NCI-H526 (cell line): ENCODE data around the gene SLC6A4.
"Not testable (repeated sequence)": the region's sequence is repeated elsewhere in the genome, so short reads cannot be mapped to it uniquely, and the experiment has no call there.

Experiments used
- DNase-seq, 2 experiments: peaks; one replicate each; lab custom pipeline; 2025; lab: John Stamatoyannopoulos, UW

SLC6A4 gene

DNA sequence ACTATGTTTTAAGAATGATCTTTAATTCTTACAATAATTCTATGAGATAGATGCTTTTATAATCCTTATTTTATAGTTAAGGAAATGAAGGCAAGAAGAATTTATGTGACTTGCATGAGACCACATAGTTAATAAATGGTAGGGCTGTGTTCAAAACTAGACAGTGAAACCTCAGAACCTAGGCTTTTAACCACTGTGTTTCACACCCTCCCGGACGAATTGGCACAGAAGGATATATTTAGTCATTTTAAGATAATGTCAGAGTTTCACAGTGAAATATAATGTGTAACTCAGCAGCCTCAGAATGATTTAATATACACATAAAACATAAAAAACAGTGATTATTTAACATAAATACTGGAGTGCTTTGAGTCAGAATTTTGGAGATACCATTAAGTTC lies 61.8 kb downstream of the SLC6A4 start:
- DNase-seq: no peak

DNA sequence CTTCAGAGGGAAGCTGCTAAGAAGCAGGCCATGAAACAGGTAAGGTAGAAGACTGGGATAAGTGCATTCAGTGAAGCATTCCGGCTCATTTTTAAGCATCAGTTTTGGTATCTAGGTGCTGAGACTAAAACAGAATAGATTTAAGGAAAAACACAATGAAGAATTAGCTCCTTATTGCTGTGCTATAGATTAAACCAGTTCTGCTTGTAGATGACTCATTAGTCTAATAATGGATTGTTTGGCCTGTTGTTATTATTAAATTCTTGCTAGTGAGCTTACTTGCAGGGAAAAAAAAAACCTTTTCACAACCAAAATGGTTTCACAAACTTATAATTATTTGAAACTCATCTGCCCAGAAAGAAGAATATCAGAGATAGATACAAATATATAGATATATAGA lies 62.9 kb downstream of the SLC6A4 start:
- no peak for DNase-seq

DNA sequence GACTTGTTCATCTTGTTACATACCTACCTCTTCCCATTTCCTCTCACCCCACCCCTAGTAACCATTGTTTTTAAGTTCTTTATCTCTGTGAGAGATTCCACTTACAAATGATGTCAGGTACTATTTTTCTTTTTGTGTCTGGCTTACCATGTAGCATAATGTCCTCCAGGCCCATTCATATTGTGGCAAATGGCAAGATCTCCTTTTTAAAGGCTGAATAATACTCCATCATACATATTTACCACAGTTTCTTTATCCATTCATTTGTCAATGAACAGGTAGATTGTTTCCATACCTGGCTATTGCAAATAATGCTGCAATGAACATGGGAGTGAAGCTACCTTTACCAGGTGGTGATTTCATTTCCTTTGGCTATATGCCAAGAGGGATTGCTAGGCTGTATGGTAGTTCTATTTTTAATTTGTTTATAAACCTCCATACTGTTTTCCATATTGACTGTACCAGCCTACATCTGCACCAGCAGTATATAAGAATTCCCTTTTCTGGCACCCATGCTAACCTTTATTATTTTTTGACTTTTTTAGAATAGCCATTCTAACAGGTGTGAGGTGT lies 65.0 kb downstream of the SLC6A4 start:
- DNase-seq: no peak

DNA sequence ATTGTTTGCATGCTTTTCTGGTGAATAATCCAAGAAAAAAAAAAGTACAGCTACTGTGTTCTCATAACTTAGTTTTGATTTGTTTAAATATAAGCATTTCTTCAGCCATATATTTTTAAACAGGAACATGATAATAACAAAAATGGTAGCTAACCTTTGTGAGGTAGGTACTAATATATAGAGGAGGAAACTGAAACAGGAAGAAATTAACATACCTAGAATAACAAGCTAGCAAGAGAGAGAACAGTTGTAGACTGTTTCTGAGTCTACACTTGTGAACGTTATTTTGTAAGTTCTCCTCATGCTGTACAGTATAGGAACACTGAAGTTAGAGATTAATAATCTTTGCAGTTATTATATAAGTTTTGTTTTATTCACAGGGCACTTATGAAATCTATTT lies 69.5 kb downstream of the SLC6A4 start:
- DNase-seq: no peak

DNA sequence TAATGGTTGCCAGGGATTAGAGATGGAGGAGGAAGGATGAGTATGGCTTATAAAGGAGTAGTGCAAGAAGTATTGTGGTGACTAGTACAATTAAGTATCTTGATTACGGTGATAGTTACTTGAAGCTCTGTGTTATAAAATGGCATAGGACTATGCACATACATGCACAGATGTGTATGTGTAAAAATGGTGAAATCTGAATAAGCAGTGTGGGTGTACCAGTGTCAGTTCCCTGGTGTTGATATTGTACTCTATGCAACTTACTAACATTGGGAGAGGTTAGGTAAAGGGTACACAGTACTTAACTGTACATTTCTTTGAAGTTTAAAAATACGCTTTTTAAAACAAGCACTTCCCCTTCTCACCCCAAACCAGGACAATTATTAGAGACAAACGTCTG lies 70.3 kb downstream of the SLC6A4 start:
- DNase-seq: no peak

DNA sequence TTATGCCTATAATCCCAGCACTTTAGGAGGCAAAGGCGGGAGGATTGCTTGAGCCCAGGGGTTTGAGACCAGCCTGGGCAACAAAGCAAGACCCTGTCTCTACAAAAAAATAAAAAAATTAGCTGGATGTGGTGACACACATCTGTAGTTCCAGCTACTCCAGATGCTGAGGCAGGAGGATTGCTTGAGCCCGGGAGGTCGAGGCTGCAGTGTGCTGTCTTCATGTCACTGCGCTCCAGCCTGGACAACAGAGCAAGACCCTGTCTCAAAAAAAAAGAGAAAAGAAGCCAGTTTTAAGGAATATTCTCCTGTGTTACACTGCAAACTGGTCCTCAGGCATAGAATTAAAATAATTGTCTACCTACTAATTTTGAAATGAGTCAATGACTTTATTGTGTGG lies 71.0 kb downstream of the SLC6A4 start:
- DNase-seq: no peak

DNA sequence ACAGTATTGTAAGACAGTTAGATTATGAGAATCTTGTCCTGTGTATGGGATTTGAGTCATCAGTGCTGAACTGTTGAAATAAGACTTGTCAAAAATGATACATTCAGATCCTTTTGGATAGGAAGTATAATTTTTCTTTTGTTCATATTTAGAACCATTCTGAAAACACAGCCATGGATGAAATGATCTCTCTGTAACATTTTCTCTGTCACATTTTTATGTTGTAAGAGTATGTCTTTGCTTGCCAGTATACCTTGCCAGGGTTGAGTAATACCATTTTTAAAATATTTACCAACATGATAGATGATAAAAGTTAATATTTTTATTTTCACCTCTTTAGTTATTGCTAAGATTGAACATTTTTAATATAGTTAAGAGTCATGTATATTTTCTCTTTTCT lies 73.9 kb downstream of the SLC6A4 start:
- DNase-seq: no peak

- no peak for DNase-seq
Measured at GRCh38 chr17:30160419-30161172, 74.9 kb downstream of the SLC6A4 start.

- DNase-seq: no peak
Measured at GRCh38 chr17:30158896-30159625, 76.4 kb downstream of the SLC6A4 start.

DNA sequence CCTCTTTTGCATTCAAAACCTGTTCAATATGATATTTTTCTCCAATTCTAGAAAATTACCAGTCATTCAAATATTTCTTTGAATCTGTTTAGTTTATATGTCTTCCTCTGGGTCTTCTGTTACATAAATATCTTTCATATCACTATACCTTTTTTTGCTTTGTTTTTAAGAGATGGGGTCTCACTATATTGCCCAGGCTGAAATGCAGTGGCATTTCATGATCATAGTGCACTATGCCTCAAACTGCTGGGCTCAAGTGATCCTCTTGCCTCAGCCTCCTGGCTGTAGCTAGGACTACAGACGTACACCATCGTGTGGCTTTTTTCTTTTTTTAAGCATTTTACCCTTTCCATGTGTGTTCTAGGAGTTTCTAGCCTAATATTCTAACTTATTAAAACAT lies 80.1 kb downstream of the SLC6A4 start:
- DNase-seq: no peak

GRCh38 chr17:30153463-30153862 lies 82.0 kb downstream of the SLC6A4 start:
- no peak for DNase-seq

DNA sequence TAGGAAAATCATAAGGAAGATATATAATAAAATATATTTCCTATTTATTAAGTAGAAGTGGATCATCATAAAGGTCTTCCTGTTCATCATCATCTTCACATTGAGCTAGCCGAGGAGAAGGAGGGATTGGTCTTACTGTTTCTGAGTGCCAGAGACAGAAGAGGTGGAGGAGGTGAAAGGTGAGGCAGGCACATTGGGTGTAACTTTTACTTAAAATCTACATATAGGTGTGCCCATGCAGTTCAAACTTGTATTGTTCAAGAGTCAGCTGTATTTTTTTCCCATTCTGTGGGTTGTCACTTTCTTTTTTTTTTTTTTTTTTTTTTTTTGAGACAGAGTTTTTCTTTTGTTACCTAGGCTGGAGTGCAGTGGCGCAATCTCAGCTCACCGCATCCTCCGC lies 84.0 kb downstream of the SLC6A4 start:
- DNase-seq: no peak

- no peak for DNase-seq
Measured at GRCh38 chr17:30148376-30148775, 87.1 kb downstream of the SLC6A4 start.

DNA sequence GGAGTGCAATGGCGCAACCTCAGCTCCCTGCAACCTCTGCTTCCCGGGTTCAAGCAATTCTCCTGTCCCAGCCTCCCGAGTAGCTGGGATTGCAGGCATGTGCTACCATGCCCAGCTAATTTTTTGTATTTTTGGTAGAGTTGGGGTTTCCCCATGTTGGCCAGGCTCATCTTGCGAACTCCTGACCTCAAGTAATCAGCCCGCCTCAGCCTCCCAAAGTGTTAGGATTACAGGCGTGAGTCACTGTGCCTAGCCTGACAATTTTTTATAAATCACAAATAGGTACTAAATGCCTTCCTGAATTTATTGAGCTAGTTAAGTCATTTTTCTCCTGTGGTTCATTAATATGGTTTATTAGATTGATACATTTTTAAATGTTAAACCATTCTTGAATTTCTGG lies 87.6 kb downstream of the SLC6A4 start:
- not testable (repeated sequence) for DNase-seq
